Measurements from ENCODE around the gene SGIP1.
A peak's percentile ranks its signal among the peaks of the same experiment; 100 is the strongest.

SGIP1 gene

GRCh38 chr1:66533804-66534740, at the start of gene SGIP1:
SGIP1 (plus strand) TSS chr1:66534153; CDS start chr1:66534359, 206 bp downstream.
- peak in 2 of 3 donors; percentile 11 to 38 for DNase-seq

- peak; percentile 66 to 85 (median 75) for DNase-seq
Observed at GRCh38 chr1:66489151-66489550, 44.8 kb upstream of the SGIP1 start.

- peak in 2 of 3 donors; percentile 52 to 61 for DNase-seq
Observed at GRCh38 chr1:66489972-66490601, 43.9 kb upstream of the SGIP1 start.

GRCh38 chr1:66490816-66491215, 43.1 kb upstream of the SGIP1 start:
- peak in 2 of 3 donors; percentile 59 to 70 for DNase-seq

GRCh38 chr1:66492424-66492823, 41.5 kb upstream of the SGIP1 start:
- DNase-seq: no peak

- DNase-seq: no peak
Observed at GRCh38 chr1:66493731-66494130, 40.2 kb upstream of the SGIP1 start.

- DNase-seq: no peak
Observed at GRCh38 chr1:66494482-66494881, 39.5 kb upstream of the SGIP1 start.

GRCh38 chr1:66495495-66495894, 38.5 kb upstream of the SGIP1 start:
- no peak for DNase-seq

GRCh38 chr1:66497910-66498309, 36.0 kb upstream of the SGIP1 start:
- DNase-seq: no peak

- DNase-seq: no peak
Observed at GRCh38 chr1:66500301-66500700, 33.7 kb upstream of the SGIP1 start.

GRCh38 chr1:66502086-66502485, 31.9 kb upstream of the SGIP1 start:
- no peak for DNase-seq

GRCh38 chr1:66503841-66504470, 30.0 kb upstream of the SGIP1 start:
- DNase-seq: peak; percentile 69 to 78 (median 76)

GRCh38 chr1:66505671-66506392, 28.1 kb upstream of the SGIP1 start:
- DNase-seq: no peak

GRCh38 chr1:66506393-66506687, 27.6 kb upstream of the SGIP1 start:
- no peak for DNase-seq

GRCh38 chr1:66506991-66507390, 27.0 kb upstream of the SGIP1 start:
- no peak for DNase-seq

GRCh38 chr1:66510407-66510806, 23.5 kb upstream of the SGIP1 start:
- no peak for DNase-seq

GRCh38 chr1:66511118-66511517, 22.8 kb upstream of the SGIP1 start:
- no peak for DNase-seq

- DNase-seq: no peak
Observed at GRCh38 chr1:66517959-66518358, 16.0 kb upstream of the SGIP1 start.

- DNase-seq: no peak
Observed at GRCh38 chr1:66518654-66519053, 15.3 kb upstream of the SGIP1 start.

GRCh38 chr1:66519992-66520391, 14.0 kb upstream of the SGIP1 start:
- DNase-seq: no peak

- DNase-seq: no peak
Observed at GRCh38 chr1:66520655-66521054, 13.3 kb upstream of the SGIP1 start.

- peak; percentile 62 to 78 (median 76) for DNase-seq
Observed at GRCh38 chr1:66521721-66522365, 12.1 kb upstream of the SGIP1 start.

GRCh38 chr1:66523562-66523961, 10.4 kb upstream of the SGIP1 start:
- DNase-seq: no peak
